ENCODE measurements around the gene KLC1.

GRCh38 chr14:103693515-103693914, 64.5 kb downstream of the KLC1 start:
- TF ChIP-seq CTCF (IDR thresholded peaks at IDR 0.05; ENCODE audit: low read depth, low read length, missing input control) (no peak), RAD21 (IDR thresholded peaks at IDR 0.05) (no peak), EGR1 (IDR thresholded peaks at IDR 0.05; ENCODE audit: low read depth in 2 of 2) (no peak), TAF1 (conservative IDR thresholded peaks at IDR 0.05) (no peak), JUND (IDR thresholded peaks at IDR 0.05) (no peak)

All from liver (tissue), 3 donors.